ENCODE measurements around the gene DHRS4. TPM values are rescaled to one million over a fixed set of nuclear protein-coding genes. Genes with fewer than 3 reads are reported as not detected.
"Not testable (repeated sequence)": the region's sequence is repeated elsewhere in the genome, so short reads cannot be mapped to it uniquely, and the experiment has no call there.

The DHRS4 gene
- total and polyA plus RNA-seq, 9 of the 15 experiments (the other 6 are each of a cell fraction or from before 2014, with no cell fraction given): 0.51 to 35.9 (median 10.1) TPM

- H3K27ac ChIP-seq (ENCODE audit: extremely low read depth, low read depth, low read length); H3K79me2 ChIP-seq (ENCODE audit: control insufficient read depth, insufficient read depth, low read length); H3K9me1 ChIP-seq (ENCODE audit: control insufficient read depth, insufficient read depth, low read length); in situ Hi-C loops (cut with MboI); H3K4me1 ChIP-seq (replicated peaks in 1 of 2; ENCODE audit: control insufficient read depth in 2 of 2, insufficient read depth in 2 of 2, low read length in 2 of 2); H3K27me3 ChIP-seq (ENCODE audit: control insufficient read depth in 2 of 2, insufficient read depth in 2 of 2, low read length in 2 of 2); H3K4me2 ChIP-seq (ENCODE audit: insufficient read depth, low read length); H3K36me3 ChIP-seq (ENCODE audit: control insufficient read depth, insufficient read depth, low read length); intact Hi-C loops (cut with micrococcal nuclease); POLR2A ChIA-PET; H3K9me3 ChIP-seq (replicated peaks; ENCODE audit: control insufficient read depth, insufficient read depth, low read depth, low read length); BruUV-seq (replicated peaks); H4K20me1 ChIP-seq (replicated peaks; ENCODE audit: control insufficient read depth, insufficient read depth, low read length): not testable (repeated sequence)
- peak overlapping the region; percentile 72; the same call in 1 of the 2 replicates for H2AFZ ChIP-seq (ENCODE audit: low read depth, low read length)
- WGBS (ENCODE audit: insufficient coverage, low coverage, missing lambda C conversion rate): 0% methylated on average over 3 of the region's 62 CpGs
- FAIRE-seq (peak; percentile 54), DNase-seq (ENCODE audit: extremely low read depth in 1 of 4, low spot score in 3 of 4) (peak in 1 of 4 experiments; percentile 54), ATAC-seq (peak; percentile 97)
- CTCF ChIA-PET (ENCODE audit: low intra/inter-chr PET ratio): interaction anchor here (0.5 kb wide), 1 partner anchor 51 kb away, joined by 3 read pairs; no protein-coding TSS in a partner anchor
- H3K9ac ChIP-seq (ENCODE audit: insufficient read depth in 1 of 2, low read depth in 2 of 2, low read length in 2 of 2): peak overlapping the region in 1 of 2 experiments; percentile 68; a peak in 1 of 4 replicates
- peak; percentile 50; the same call in 1 of the 2 replicates for TF ChIP-seq RBFOX2 (IDR thresholded peaks at IDR 0.05; ENCODE audit: low read depth, low read length)
- TF ChIP-seq PHF8 (IDR thresholded peaks at IDR 0.05; ENCODE audit: borderline replicate concordance, low read length): peak; percentile 20; the same call in 1 of the 2 replicates
- peak; percentile 61 for TF ChIP-seq POLR2G (IDR thresholded peaks at IDR 0.05; ENCODE audit: low read depth, low read length)
- peak overlapping the region; percentile 22 for H3K4me3 ChIP-seq
Measured at GRCh38 chr14:24006817-24007652, 53.5 kb downstream of the DHRS4 start.
